Measurements from ENCODE around the gene OR5H1. TPM values are rescaled to one million over a fixed set of nuclear protein-coding genes. Genes with fewer than 3 reads are reported as not detected.

OR5H1 gene
- polyA plus RNA-seq (2011; rRNA removed) (not detected in 2 replicates), polyA minus RNA-seq (2011; rRNA and poly(A)+ RNA removed) (not detected in 2 replicates)

DNA sequence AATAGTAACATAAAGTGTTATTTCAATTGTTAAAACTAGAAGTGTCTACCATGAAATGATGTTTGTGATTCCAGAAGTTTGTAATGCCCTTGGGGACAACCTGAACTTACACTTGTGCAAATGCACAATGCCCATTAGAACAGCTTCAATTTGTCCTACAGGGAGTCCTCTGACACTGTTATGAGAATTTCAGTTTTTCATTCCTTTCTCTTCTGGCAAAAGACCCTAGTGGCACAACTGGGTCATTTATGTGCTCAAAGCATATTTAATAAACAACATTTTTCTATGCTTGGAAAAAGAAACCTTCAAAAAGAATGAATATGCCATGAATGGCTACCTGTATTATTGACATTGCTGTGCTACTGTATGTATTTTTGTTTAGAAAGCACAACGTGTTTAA lies at the start of gene OR5H1:
TSS of gene OR5H1 (plus strand) at position 301 of the 400 bp plus-strand sequence. CDS start 1,977 bp downstream, outside the sequence.
- ChIA-PET CTCF (no interaction called here), POLR2A (no interaction called here)
- no peak within 1 kb of the TSS for H3K4me3 ChIP-seq (ENCODE audit: low read depth, low read length)
- TF ChIP-seq, protein P1, sequence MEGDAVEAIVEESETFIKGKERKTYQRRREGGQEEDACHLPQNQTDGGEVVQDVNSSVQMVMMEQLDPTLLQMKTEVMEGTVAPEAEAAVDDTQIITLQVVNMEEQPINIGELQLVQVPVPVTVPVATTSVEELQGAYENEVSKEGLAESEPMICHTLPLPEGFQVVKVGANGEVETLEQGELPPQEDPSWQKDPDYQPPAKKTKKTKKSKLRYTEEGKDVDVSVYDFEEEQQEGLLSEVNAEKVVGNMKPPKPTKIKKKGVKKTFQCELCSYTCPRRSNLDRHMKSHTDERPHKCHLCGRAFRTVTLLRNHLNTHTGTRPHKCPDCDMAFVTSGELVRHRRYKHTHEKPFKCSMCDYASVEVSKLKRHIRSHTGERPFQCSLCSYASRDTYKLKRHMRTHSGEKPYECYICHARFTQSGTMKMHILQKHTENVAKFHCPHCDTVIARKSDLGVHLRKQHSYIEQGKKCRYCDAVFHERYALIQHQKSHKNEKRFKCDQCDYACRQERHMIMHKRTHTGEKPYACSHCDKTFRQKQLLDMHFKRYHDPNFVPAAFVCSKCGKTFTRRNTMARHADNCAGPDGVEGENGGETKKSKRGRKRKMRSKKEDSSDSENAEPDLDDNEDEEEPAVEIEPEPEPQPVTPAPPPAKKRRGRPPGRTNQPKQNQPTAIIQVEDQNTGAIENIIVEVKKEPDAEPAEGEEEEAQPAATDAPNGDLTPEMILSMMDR (IDR thresholded peaks at IDR 0.05; ENCODE audit: insufficient read depth, low read depth, low read length) = no peak
- no peaks in the 10 kb centered on the region for H3K27me3 ChIP-seq (ENCODE audit: control insufficient read depth, insufficient read depth, low read length)
- DNase-seq (ENCODE audit: low read depth) = no peak
- H3K36me3 ChIP-seq (ENCODE audit: control insufficient read depth, insufficient read depth, low read length) = no peaks in the 10 kb centered on the region

DNA sequence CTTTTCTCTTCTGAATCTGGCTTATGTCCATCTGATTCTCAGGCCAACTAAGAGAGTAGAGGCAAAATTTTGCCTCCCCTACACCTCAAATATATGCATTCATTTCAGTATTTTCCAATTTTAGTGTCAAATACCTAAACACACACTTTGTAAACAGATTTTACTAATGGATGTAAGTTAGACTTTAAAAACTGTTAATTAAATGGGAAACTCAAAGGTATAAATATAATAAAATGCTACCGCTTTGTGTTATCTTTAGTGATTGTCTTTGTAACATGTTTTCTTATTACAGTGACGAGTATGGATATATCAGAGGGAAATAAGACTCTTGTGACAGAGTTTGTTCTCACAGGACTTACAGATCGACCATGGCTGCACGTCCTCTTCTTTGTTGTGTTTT lies 43.6 kb upstream of the OR5H1 start, which contains the start of gene OR5AC2:
TSS of gene OR5AC2 (plus strand) at position 301 of the 400 bp plus-strand sequence. CDS start at position 301, 0 bp downstream.
- no peaks in the 10 kb centered on the region for H3K36me3 ChIP-seq (ENCODE audit: control insufficient read depth, insufficient read depth, low read length)
- ChIA-PET POLR2A (no interaction called here), CTCF (no interaction called here)
- no peak within 1 kb of the TSS for H3K4me3 ChIP-seq (ENCODE audit: low read depth, low read length)
- TF ChIP-seq, protein P1 (IDR thresholded peaks at IDR 0.05; ENCODE audit: insufficient read depth, low read depth, low read length) = no peak
- no peaks in the 10 kb centered on the region for H3K27me3 ChIP-seq (ENCODE audit: control insufficient read depth, insufficient read depth, low read length)
- DNase-seq (ENCODE audit: low read depth) = no peak

DNA sequence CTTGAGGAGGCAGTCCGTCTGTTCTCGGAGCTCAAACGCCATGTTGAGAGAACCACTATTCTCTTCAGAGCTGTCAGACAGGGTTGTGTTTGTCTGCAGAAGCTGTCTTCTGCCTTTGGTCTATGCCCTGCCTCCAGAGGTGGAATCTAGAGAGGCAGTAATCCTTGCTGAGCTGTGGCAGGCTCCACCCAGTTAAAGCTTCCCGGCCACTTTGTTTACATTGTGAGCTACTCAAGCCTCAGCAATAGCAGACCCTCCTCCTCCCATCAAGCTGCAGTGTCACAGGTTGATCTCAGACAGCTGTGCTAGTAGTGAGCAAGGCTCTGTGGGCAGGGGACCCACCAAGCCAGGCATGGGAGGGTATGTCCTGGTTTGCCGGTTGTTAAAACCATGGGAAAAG lies 34.6 kb upstream of the OR5H1 start:
- DNase-seq (ENCODE audit: low read depth) = no peak
- ChIA-PET POLR2A (no interaction called here), CTCF (no interaction called here)
- TF ChIP-seq, protein P1 (IDR thresholded peaks at IDR 0.05; ENCODE audit: insufficient read depth, low read depth, low read length) = no peak
- Histone ChIP-seq H3K4me3 (ENCODE audit: low read depth, low read length) (no peak overlapping the region), H3K27me3 (ENCODE audit: control insufficient read depth, insufficient read depth, low read length) (no peaks in the 10 kb centered on the region), H3K36me3 (ENCODE audit: control insufficient read depth, insufficient read depth, low read length) (no peaks in the 10 kb centered on the region)

DNA sequence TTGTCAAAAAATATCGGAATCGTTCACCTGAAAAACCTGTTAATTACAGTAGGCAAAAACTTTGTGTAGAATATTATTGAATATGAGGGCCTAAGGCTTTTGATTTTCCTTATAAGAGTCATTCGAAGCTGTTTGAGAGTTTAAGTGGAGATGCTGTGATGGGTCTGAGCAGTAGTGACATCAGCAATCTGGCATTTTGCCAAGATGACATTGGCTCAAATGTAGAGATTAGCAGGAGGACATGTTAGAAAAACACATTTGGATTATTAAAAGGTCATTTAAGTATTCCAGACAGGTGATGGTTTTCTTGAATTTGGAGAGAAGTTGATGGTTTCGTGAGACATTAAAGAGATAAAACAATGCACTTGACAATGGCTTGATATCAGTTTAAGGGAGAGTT lies 30.7 kb upstream of the OR5H1 start:
- Histone ChIP-seq H3K27me3 (ENCODE audit: control insufficient read depth, insufficient read depth, low read length) (no peaks in the 10 kb centered on the region), H3K4me3 (ENCODE audit: low read depth, low read length) (no peak overlapping the region), H3K36me3 (ENCODE audit: control insufficient read depth, insufficient read depth, low read length) (no peaks in the 10 kb centered on the region)
- DNase-seq (ENCODE audit: low read depth) = no peak
- TF ChIP-seq, protein P1 (IDR thresholded peaks at IDR 0.05; ENCODE audit: insufficient read depth, low read depth, low read length) = no peak
- ChIA-PET POLR2A (no interaction called here), CTCF (no interaction called here)

DNA sequence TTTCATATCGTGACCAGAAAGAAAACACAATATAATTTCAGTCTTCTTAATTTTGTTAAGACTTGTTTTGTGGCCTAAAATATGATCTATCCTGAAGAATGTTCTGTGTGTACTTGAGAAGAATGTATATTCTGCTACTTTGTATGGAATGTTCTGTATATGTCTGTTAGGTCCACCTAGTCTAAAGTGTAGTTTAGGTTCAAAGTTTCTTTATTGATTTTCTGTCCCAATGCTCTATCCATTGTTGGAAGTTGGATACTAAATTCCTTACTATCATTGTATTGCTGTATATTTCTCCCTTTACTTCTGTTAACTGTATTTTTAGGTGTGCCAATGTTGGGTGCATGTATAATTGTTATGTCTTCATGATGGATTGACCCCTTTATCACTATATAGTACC lies 22.4 kb upstream of the OR5H1 start:
- DNase-seq (ENCODE audit: low read depth) = no peak
- H3K27me3 ChIP-seq (ENCODE audit: control insufficient read depth, insufficient read depth, low read length) = no peaks in the 10 kb centered on the region
- no peaks in the 10 kb centered on the region for H3K36me3 ChIP-seq (ENCODE audit: control insufficient read depth, insufficient read depth, low read length)
- TF ChIP-seq, protein P1 (IDR thresholded peaks at IDR 0.05; ENCODE audit: insufficient read depth, low read depth, low read length) = no peak
- no peak overlapping the region for H3K4me3 ChIP-seq (ENCODE audit: low read depth, low read length)
- CTCF ChIA-PET = no interaction called here
- POLR2A ChIA-PET = no interaction called here
